Sigmoid colon (tissue), 3 donors: ENCODE results near the gene ARMC2.

Experiments
- CTCF ChIP-seq, 4 experiments: fragments of 450-650 bp in 3 of 4; fragments of 200-600 bp in 1 of 4; IDR thresholded peaks; one replicate each; pipeline ENCODE4 v1.5.1; 2016 to 2019; ENCODE audit warnings: antibody characterized with exemption in 4 of 4, mild to moderate bottlenecking in 3 of 4, moderate library complexity in 2 of 4
- POLR2A ChIP-seq, 2 donors: fragments of 450-650 bp; IDR thresholded peaks; one replicate each; pipeline ENCODE4 v1.6.1; 2016; ENCODE audit warnings: antibody characterized with exemption in 2 of 2, mild to moderate bottlenecking in 2 of 2, moderate library complexity in 2 of 2

GRCh38 chr6:109002051-109002697 lies 154.0 kb downstream of the ARMC2 start:
- TF ChIP-seq POLR2A (IDR thresholded peaks at IDR 0.05) (no peak), CTCF (IDR thresholded peaks at IDR 0.05) (no peak)
